ENCODE results near the gene FADS1.

DNA sequence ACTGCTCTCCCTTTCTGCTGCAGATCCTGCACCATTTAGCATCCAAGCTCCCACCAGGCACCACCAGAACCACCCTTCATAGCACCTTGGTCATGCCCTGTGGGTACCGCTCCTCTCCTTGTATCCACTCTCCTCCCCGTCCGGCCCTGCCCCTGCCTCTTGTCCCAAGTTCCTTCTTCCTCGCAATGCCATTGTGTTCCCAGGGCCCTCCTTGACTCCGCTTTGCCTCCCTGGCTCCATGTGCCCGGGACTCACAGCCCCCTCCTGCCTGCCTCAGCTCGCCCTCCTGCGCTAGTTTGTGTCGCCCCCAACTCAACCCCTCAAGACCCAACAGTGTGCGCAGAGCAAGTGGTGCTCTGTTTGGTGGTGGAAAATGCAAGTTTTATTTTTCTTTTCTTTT, 22.1 kb upstream of the FADS1 start:
- TF ChIP-seq, protein P1, sequence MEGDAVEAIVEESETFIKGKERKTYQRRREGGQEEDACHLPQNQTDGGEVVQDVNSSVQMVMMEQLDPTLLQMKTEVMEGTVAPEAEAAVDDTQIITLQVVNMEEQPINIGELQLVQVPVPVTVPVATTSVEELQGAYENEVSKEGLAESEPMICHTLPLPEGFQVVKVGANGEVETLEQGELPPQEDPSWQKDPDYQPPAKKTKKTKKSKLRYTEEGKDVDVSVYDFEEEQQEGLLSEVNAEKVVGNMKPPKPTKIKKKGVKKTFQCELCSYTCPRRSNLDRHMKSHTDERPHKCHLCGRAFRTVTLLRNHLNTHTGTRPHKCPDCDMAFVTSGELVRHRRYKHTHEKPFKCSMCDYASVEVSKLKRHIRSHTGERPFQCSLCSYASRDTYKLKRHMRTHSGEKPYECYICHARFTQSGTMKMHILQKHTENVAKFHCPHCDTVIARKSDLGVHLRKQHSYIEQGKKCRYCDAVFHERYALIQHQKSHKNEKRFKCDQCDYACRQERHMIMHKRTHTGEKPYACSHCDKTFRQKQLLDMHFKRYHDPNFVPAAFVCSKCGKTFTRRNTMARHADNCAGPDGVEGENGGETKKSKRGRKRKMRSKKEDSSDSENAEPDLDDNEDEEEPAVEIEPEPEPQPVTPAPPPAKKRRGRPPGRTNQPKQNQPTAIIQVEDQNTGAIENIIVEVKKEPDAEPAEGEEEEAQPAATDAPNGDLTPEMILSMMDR (IDR thresholded peaks at IDR 0.05) = no peak
- no peak for TF ChIP-seq POLR2A (IDR thresholded peaks at IDR 0.05)
- TF ChIP-seq EP300 (IDR thresholded peaks at IDR 0.05) = no peak
- TF ChIP-seq POLR2AphosphoS5 (IDR thresholded peaks at IDR 0.05) = no peak
